Fibroblast of mammary gland (primary cell): Measurements from ENCODE around the gene OPA1.
A peak's percentile ranks its signal among the peaks of the same experiment; 100 is the strongest.

Experiments
- DNase-seq: peaks from one replicate; pipeline ENCODE4 v3.0.0-alpha.2; 2010; ENCODE audit warnings: low read depth
- H3K4me3 ChIP-seq: 2 replicates; pipeline ENCODE4 v1.5.1; 2011; ENCODE audit warnings: low read depth, mild to moderate bottlenecking, low read length, moderate library complexity; ENCODE audit not compliant: control insufficient read depth
- TF ChIP-seq, protein P1 (sequence below): conservative IDR thresholded peaks from 2 replicates; pipeline ENCODE4 v1.5.1; 2011; ENCODE audit warnings: low read depth, low read length, inconsistent platforms; ENCODE audit not compliant: control insufficient read depth, insufficient read depth

OPA1 gene

GRCh38 chr3:193564012-193564411, 29.0 kb upstream of the OPA1 start:
- no peak for DNase-seq

GRCh38 chr3:193569119-193569518, 23.9 kb upstream of the OPA1 start:
- H3K4me3 ChIP-seq: no peak overlapping the region
- no peak for DNase-seq
- TF ChIP-seq, protein P1, sequence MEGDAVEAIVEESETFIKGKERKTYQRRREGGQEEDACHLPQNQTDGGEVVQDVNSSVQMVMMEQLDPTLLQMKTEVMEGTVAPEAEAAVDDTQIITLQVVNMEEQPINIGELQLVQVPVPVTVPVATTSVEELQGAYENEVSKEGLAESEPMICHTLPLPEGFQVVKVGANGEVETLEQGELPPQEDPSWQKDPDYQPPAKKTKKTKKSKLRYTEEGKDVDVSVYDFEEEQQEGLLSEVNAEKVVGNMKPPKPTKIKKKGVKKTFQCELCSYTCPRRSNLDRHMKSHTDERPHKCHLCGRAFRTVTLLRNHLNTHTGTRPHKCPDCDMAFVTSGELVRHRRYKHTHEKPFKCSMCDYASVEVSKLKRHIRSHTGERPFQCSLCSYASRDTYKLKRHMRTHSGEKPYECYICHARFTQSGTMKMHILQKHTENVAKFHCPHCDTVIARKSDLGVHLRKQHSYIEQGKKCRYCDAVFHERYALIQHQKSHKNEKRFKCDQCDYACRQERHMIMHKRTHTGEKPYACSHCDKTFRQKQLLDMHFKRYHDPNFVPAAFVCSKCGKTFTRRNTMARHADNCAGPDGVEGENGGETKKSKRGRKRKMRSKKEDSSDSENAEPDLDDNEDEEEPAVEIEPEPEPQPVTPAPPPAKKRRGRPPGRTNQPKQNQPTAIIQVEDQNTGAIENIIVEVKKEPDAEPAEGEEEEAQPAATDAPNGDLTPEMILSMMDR: no peak

More at GRCh38 chr3:193564012-193564411, 29.0 kb upstream of the OPA1 start:
- TF ChIP-seq, protein P1: peak; percentile 7
- H3K4me3 ChIP-seq: no peak overlapping the region

- no peak overlapping the region for H3K4me3 ChIP-seq
- peak; percentile 68 for DNase-seq
- TF ChIP-seq, protein P1: peak; percentile 88
Observed at GRCh38 chr3:193572426-193572908, 20.5 kb upstream of the OPA1 start.

- H3K4me3 ChIP-seq: no peak overlapping the region
- no peak for DNase-seq
- TF ChIP-seq, protein P1: no peak
Observed at GRCh38 chr3:193573403-193574191, 19.4 kb upstream of the OPA1 start.

- TF ChIP-seq, protein P1: no peak
- no peak overlapping the region for H3K4me3 ChIP-seq
- DNase-seq: no peak
Observed at GRCh38 chr3:193574488-193575070, 18.4 kb upstream of the OPA1 start.

DNA sequence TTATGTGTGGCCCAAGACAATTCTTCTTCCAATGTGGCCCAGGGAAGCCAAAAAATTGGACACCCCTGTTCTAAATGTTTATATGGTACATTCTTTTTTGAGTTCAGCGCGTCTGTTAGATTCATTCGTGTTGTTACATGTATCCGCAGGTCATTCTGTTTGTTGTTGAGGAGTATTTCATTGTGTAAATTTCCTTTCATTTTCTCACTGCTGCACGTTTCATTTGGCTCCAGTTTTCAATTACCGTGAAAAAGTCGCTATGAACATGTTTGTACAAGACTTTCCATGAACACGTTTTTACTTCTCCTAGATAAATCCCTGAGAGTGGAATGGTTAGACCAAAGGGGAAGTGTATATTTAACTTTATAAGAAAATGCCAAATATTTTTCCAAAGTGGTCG, 7.5 kb upstream of the OPA1 start:
- TF ChIP-seq, protein P1: no peak
- no peak overlapping the region for H3K4me3 ChIP-seq
- no peak for DNase-seq
